ENCODE data around the gene MGRN1.

MGRN1 gene

GRCh38 chr16:4685776-4686496 lies 61.3 kb downstream of the MGRN1 start:
- Histone ChIP-seq H3K27ac (ENCODE audit: extremely low read depth, low read depth, low read length) (no peak overlapping the region), H3K36me3 (ENCODE audit: control insufficient read depth in 2 of 2, insufficient read depth in 1 of 2, low read length in 2 of 2) (peaks cover 0 to 81% of the 10 kb centered on the region in 2 experiments; a peak in 1 of 3 replicates), H3K9me3 (ENCODE audit: control insufficient read depth, insufficient read depth, low read depth, low read length) (no peaks in the 10 kb centered on the region), H3K4me1 (ENCODE audit: control insufficient read depth, insufficient read depth, low read length) (no peaks in the 10 kb centered on the region), H3K4me3 (ENCODE audit: low read depth, low read length) (no peak overlapping the region)
- TF ChIP-seq ZNF580 (tag by site-specific recombination; IDR thresholded peaks at IDR 0.05) (no peak), ZEB2 (tag by site-specific recombination; IDR thresholded peaks at IDR 0.05) (no peak), ZNF670 (tag by site-specific recombination; IDR thresholded peaks at IDR 0.05; ENCODE audit: low read depth) (no peak), ZNF10 (tag by site-specific recombination; IDR thresholded peaks at IDR 0.05) (no peak), ZNF223 (tag by site-specific recombination; IDR thresholded peaks at IDR 0.05) (no peak), ZNF140 (tag by site-specific recombination; IDR thresholded peaks at IDR 0.05) (no peak), ZNF596 (tag by site-specific recombination; IDR thresholded peaks at IDR 0.05) (no peak), SCRT2 (tag by site-specific recombination; IDR thresholded peaks at IDR 0.05) (no peak), INSM2 (tag by site-specific recombination; IDR thresholded peaks at IDR 0.05) (no peak), OVOL3 (tag by site-specific recombination; IDR thresholded peaks at IDR 0.05) (no peak), ZNF239 (tag by site-specific recombination; IDR thresholded peaks at IDR 0.05) (no peak), ZNF843 (tag by site-specific recombination; IDR thresholded peaks at IDR 0.05) (no peak)
- TF ChIP-seq, protein P1, sequence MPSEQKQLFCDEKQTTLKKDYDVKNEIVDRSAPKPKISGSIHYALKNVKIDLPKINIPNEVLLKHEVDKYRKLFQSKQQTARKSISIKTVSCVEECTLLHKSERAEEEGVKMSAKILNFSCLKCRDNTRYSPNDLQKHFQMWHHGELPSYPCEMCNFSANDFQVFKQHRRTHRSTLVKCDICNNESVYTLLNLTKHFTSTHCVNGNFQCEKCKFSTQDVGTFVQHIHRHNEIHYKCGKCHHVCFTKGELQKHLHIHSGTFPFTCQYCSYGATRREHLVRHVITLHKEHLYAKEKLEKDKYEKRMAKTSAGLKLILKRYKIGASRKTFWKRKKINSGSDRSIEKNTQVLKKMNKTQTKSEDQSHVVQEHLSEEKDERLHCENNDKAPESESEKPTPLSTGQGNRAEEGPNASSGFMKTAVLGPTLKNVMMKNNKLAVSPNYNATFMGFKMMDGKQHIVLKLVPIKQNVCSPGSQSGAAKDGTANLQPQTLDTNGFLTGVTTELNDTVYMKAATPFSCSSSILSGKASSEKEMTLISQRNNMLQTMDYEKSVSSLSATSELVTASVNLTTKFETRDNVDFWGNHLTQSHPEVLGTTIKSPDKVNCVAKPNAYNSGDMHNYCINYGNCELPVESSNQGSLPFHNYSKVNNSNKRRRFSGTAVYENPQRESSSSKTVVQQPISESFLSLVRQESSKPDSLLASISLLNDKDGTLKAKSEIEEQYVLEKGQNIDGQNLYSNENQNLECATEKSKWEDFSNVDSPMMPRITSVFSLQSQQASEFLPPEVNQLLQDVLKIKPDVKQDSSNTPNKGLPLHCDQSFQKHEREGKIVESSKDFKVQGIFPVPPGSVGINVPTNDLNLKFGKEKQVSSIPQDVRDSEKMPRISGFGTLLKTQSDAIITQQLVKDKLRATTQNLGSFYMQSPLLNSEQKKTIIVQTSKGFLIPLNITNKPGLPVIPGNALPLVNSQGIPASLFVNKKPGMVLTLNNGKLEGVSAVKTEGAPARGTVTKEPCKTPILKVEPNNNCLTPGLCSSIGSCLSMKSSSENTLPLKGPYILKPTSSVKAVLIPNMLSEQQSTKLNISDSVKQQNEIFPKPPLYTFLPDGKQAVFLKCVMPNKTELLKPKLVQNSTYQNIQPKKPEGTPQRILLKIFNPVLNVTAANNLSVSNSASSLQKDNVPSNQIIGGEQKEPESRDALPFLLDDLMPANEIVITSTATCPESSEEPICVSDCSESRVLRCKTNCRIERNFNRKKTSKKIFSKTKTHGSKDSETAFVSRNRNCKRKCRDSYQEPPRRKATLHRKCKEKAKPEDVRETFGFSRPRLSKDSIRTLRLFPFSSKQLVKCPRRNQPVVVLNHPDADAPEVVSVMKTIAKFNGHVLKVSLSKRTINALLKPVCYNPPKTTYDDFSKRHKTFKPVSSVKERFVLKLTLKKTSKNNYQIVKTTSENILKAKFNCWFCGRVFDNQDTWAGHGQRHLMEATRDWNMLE (tag by site-specific recombination; conservative IDR thresholded peaks at IDR 0.05; ENCODE audit: low read depth): no peak
- TF ChIP-seq, protein P2, sequence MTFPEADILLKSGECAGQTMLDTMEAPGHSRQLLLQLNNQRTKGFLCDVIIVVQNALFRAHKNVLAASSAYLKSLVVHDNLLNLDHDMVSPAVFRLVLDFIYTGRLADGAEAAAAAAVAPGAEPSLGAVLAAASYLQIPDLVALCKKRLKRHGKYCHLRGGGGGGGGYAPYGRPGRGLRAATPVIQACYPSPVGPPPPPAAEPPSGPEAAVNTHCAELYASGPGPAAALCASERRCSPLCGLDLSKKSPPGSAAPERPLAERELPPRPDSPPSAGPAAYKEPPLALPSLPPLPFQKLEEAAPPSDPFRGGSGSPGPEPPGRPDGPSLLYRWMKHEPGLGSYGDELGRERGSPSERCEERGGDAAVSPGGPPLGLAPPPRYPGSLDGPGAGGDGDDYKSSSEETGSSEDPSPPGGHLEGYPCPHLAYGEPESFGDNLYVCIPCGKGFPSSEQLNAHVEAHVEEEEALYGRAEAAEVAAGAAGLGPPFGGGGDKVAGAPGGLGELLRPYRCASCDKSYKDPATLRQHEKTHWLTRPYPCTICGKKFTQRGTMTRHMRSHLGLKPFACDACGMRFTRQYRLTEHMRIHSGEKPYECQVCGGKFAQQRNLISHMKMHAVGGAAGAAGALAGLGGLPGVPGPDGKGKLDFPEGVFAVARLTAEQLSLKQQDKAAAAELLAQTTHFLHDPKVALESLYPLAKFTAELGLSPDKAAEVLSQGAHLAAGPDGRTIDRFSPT (tag by site-specific recombination; IDR thresholded peaks at IDR 0.05): no peak
- TF ChIP-seq, protein P3, sequence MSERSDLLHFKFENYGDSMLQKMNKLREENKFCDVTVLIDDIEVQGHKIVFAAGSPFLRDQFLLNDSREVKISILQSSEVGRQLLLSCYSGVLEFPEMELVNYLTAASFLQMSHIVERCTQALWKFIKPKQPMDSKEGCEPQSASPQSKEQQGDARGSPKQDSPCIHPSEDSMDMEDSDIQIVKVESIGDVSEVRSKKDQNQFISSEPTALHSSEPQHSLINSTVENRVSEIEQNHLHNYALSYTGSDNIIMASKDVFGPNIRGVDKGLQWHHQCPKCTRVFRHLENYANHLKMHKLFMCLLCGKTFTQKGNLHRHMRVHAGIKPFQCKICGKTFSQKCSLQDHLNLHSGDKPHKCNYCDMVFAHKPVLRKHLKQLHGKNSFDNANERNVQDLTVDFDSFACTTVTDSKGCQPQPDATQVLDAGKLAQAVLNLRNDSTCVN (tag by site-specific recombination; optimal IDR thresholded peaks at IDR 0.05): no peak
- ChIA-PET POLR2A (no interaction called here), CTCF (no interaction called here)
